Esophagus squamous epithelium (tissue), 4 donors: Measurements from ENCODE around the gene DGKD.

Experiments
- POLR2A ChIP-seq, 4 donors: fragments of 450-650 bp; IDR thresholded peaks; one replicate each; pipeline ENCODE4 v1.6.1; 2017; ENCODE audit warnings: antibody characterized with exemption in 4 of 4, mild to moderate bottlenecking in 4 of 4, moderate library complexity in 3 of 4
- TF ChIP-seq, protein P1 (sequence below), 6 experiments: fragments of 450-650 bp in 4 of 6; fragments of 200-600 bp in 2 of 6; sonication (generic) in 2 of 6; IDR thresholded peaks; one replicate each; pipeline ENCODE4 v1.5.1; 2016 to 2019; ENCODE audit warnings: antibody characterized with exemption in 6 of 6, mild to moderate bottlenecking in 4 of 6, moderate library complexity in 4 of 6

DNA sequence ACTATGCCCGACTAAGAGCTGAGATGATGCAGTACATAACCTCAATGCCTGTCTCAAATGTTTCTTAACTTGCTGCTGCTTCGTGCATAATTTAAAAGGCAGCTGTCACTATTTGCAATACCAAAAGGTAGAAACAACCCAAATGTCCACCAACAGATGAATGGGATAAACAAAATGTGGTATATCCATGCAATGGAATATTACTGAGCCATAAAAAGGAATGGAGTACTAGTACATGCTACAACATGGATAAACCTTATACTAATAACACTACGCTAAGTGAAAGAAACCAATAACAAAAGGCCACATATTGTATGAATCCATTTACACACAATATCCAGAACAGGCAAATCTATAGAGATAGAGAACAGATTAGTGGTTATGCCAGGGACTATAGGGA is 13.0 kb upstream of the DGKD start:
- no peak for TF ChIP-seq POLR2A (IDR thresholded peaks at IDR 0.05)
- TF ChIP-seq, protein P1, sequence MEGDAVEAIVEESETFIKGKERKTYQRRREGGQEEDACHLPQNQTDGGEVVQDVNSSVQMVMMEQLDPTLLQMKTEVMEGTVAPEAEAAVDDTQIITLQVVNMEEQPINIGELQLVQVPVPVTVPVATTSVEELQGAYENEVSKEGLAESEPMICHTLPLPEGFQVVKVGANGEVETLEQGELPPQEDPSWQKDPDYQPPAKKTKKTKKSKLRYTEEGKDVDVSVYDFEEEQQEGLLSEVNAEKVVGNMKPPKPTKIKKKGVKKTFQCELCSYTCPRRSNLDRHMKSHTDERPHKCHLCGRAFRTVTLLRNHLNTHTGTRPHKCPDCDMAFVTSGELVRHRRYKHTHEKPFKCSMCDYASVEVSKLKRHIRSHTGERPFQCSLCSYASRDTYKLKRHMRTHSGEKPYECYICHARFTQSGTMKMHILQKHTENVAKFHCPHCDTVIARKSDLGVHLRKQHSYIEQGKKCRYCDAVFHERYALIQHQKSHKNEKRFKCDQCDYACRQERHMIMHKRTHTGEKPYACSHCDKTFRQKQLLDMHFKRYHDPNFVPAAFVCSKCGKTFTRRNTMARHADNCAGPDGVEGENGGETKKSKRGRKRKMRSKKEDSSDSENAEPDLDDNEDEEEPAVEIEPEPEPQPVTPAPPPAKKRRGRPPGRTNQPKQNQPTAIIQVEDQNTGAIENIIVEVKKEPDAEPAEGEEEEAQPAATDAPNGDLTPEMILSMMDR (IDR thresholded peaks at IDR 0.05): no peak
